ENCODE measurements around the gene TBC1D22A.

The TBC1D22A gene

DNA sequence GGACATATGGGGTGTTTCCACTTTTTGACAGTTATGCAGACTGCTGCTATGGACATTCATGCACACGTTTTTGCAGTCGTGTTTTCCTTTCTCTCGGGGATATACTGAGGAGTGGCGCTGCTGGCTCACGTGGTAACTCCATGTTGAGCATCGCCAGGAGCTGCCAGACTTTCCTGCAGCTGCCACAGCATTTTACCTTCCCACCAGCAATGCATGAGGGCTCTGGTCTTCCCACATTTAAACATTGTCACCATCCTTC, 95.4 kb downstream of the TBC1D22A start:
- no peaks in the 10 kb centered on the region for H3K4me1 ChIP-seq
- H3K4me3 ChIP-seq: no peak overlapping the region
- no peaks in the 10 kb centered on the region for H3K27me3 ChIP-seq
- TF ChIP-seq, protein P1, sequence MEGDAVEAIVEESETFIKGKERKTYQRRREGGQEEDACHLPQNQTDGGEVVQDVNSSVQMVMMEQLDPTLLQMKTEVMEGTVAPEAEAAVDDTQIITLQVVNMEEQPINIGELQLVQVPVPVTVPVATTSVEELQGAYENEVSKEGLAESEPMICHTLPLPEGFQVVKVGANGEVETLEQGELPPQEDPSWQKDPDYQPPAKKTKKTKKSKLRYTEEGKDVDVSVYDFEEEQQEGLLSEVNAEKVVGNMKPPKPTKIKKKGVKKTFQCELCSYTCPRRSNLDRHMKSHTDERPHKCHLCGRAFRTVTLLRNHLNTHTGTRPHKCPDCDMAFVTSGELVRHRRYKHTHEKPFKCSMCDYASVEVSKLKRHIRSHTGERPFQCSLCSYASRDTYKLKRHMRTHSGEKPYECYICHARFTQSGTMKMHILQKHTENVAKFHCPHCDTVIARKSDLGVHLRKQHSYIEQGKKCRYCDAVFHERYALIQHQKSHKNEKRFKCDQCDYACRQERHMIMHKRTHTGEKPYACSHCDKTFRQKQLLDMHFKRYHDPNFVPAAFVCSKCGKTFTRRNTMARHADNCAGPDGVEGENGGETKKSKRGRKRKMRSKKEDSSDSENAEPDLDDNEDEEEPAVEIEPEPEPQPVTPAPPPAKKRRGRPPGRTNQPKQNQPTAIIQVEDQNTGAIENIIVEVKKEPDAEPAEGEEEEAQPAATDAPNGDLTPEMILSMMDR (IDR thresholded peaks at IDR 0.05): no peak
- no peak for DNase-seq
- H3K27ac ChIP-seq: no peak overlapping the region
- intact Hi-C loops (cut with DNase I; ENCODE audit: low total_unique reads): no loop called here
- H3K36me3 ChIP-seq: no peaks in the 10 kb centered on the region
- H3K9me3 ChIP-seq: no peaks in the 10 kb centered on the region

DNA sequence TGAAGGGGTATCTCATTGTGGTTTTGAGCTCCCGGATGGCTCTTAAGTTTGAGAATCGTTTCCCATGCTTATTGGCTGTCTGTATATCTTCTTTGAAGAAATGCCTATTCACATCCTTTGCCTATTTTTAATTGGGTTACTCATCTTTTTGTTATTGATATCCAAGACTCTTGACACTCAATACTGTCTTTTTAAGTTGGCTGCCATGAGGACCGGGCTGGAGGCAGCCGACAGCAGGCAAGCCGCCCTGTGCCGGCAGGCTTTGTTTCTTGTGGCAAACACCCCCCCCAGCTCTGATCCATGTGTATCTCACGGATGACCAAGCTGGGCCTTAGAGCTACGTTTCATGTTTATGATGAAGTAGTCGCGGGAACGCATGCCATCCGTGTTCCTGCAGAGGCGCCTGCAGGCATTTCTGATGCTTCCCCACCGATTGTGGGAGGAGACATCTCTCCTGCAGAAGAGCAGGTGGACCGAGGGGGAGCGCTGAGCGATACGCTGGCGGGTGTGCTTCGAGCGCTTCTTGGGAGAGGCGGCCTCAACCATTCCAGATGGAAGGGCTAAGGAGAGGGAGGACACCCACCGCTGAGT, 95.8 kb downstream of the TBC1D22A start:
- H3K4me3 ChIP-seq: no peak overlapping the region
- intact Hi-C loops (cut with DNase I; ENCODE audit: low total_unique reads): no loop called here
- DNase-seq: no peak
- no peaks in the 10 kb centered on the region for H3K9me3 ChIP-seq
- no peaks in the 10 kb centered on the region for H3K36me3 ChIP-seq
- no peak overlapping the region for H3K27ac ChIP-seq
- TF ChIP-seq, protein P1 (IDR thresholded peaks at IDR 0.05): no peak
- H3K4me1 ChIP-seq: no peaks in the 10 kb centered on the region
- H3K27me3 ChIP-seq: no peaks in the 10 kb centered on the region

DNA sequence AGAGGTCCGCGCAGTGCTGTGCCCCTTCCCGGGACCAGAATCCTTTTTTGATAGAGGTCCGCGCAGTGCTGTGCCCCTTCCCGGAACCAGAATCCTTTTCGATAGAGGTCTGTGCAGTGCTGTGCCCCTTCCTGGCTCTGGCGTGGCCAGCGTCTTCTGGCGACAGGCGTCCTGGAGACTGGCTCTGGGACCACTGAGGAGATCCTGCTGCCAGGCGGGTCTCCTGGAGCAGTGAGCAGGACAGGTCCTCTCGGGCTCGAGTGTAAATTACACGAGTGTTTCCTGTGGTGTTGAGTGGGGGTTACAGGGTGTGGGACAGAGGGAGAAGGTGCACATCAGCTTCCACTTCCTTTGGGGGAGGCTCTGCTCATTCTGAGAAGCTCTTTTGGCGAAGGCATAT, 98.1 kb downstream of the TBC1D22A start:
- Histone ChIP-seq H3K9me3 (no peaks in the 10 kb centered on the region), H3K27ac (no peak overlapping the region), H3K4me1 (no peaks in the 10 kb centered on the region), H3K4me3 (no peak overlapping the region), H3K27me3 (no peaks in the 10 kb centered on the region), H3K36me3 (no peaks in the 10 kb centered on the region)
- TF ChIP-seq, protein P1 (IDR thresholded peaks at IDR 0.05): no peak
- intact Hi-C loops (cut with DNase I; ENCODE audit: low total_unique reads): no loop called here
- DNase-seq: no peak

DNA sequence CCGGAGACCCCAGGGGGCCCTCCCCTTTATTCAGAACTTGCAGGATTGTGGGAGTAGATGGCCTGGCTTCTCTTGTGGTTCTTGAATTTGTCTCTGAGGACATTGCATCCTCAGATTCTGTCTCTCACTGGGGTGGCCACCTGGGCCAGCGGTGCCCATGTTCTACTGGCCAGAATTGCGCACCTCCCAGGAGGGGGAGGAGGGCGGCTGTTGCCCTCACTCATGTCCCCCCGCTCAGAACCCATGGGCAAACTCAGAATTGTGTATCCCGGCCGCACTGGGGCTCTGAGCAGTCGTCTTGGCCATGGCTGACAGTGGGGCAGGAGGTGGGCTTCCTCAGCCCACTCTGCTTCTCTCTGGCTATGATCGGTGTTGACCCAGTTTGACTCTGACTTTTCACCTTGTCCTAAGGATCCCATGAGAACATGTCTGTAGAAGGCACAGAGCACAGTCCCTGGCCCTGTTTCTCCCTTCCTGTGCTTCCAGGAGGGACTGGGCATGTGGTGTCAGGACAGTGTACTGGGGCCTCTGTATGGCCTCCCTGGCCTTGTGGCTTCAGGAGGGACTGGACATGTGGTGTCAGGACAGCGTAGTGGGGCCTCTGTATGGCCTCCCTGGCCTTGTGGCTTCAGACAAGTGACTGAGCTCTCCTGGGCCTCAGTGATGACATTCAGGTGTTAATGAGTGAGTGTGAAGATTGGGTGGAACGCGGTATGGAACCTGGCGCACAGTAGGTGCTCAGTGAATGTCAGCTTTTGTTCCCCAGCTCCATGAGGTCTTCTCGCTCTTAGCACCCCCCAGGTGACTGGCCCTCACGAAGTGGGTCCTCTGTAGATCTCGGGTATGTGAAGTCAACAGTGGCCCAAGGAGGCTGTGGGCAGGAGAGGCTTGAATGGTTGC, 99.3 kb downstream of the TBC1D22A start:
- no peak overlapping the region for H3K4me3 ChIP-seq
- no peaks in the 10 kb centered on the region for H3K36me3 ChIP-seq
- H3K4me1 ChIP-seq: no peaks in the 10 kb centered on the region
- no peak overlapping the region for H3K27ac ChIP-seq
- peak in 1 of 2 donors; percentile 53 for DNase-seq
- intact Hi-C loops (cut with DNase I; ENCODE audit: low total_unique reads): no loop called here
- no peaks in the 10 kb centered on the region for H3K27me3 ChIP-seq
- H3K9me3 ChIP-seq: no peaks in the 10 kb centered on the region
- TF ChIP-seq, protein P1 (IDR thresholded peaks at IDR 0.05): no peak

DNA sequence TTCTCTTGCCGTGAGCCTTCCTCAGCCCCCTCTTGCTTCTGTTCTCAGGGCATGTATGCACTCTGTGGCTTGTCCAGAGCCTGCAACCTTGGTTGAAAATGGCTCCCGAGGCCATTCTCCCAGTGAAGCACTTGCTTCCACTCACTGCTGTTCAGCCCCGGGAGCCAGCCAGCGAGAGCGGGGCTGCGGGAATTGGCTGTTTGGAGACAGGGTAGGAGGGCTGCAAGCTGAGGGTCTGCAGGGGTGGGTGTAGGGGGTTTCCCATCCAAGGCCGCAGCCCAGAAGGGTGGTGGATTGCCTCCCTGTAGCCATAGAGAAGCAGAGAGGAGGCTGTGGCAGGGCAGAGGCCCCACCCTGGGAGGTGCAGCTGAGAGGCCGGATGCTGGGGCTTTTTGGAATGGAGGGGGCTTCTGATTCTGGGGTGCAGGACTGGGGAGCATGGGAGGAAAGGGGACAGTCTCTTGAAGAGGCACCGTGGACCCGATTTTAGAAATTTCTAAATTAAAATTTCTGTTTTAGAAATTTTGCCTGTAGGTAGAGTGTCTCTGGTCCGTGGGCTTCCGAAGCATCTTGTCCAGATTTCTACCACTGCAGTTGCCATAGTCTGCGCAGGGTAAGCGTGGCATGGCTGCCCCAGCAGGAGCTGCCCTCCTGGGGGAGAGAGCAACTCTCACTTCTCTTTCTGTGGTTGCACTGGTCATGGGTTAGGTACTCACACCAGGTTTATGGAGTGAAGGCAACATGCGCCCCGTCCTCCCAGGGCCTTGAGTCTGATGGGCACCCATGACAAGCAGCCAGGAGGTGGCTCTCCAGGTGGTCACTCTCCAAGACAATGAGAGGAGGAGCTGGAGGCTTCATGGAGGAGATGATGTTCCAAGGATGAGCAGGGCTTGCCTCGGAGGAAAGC, 100.2 kb downstream of the TBC1D22A start:
- peak in 1 of 2 donors; percentile 56 for DNase-seq
- H3K4me1 ChIP-seq: no peaks in the 10 kb centered on the region
- no peak overlapping the region for H3K4me3 ChIP-seq
- TF ChIP-seq, protein P1 (IDR thresholded peaks at IDR 0.05): no peak
- no peak overlapping the region for H3K27ac ChIP-seq
- no peaks in the 10 kb centered on the region for H3K36me3 ChIP-seq
- no peaks in the 10 kb centered on the region for H3K27me3 ChIP-seq
- intact Hi-C loops (cut with DNase I; ENCODE audit: low total_unique reads): no loop called here
- H3K9me3 ChIP-seq: no peaks in the 10 kb centered on the region
